GM12892 (cell line): ENCODE results near the gene FBXL13.
"Not testable (repeated sequence)": the region's sequence is repeated elsewhere in the genome, so short reads cannot be mapped to it uniquely, and the experiment has no call there.

Experiments
- POLR2A ChIP-seq: IDR thresholded peaks from 2 replicates; pipeline ENCODE4 v1.6.1; 2011; ENCODE audit warnings: low read depth, low read length, control low read depth
- POLR2AphosphoS5 ChIP-seq: IDR thresholded peaks from 2 replicates; pipeline ENCODE4 v1.6.1; 2011; ENCODE audit warnings: low read depth, low read length, control low read depth
- TAF1 ChIP-seq: IDR thresholded peaks from 2 replicates; pipeline ENCODE4 v1.6.1; 2011; ENCODE audit warnings: low read depth, mild to moderate bottlenecking, control low read depth, low read length, borderline replicate concordance

GRCh38 chr7:102977586-102977985 is 97.0 kb downstream of the FBXL13 start:
- not testable (repeated sequence) for TF ChIP-seq POLR2AphosphoS5, POLR2A, TAF1
